Inferior parietal cortex (tissue), 1 donor: ENCODE measurements around the gene KLK3.

Source experiments
- DNase-seq: peaks from one replicate; pipeline ENCODE4 v3.0.0-alpha.2; 2016; ENCODE audit errors: extremely low spot score

The KLK3 gene

DNA sequence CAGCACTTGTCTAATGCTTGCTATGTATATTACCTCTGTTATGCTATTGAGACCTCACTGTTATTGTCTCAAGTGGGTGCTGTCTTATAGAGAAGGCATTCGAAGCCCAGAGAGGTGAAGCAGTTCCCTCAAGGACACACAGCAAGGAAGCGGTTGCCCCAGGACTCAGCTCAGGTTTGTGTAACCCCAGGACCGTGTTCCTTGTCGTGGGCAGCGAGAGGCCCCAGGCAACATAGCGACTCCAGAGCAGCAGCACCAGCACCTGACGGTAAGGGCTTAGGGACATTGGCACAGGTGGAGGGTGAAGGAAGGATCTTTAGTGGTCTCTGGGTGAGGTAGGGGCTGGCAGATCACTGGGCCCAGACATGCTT lies 23.7 kb upstream of the KLK3 start:
- DNase-seq, result no peak

- DNase-seq, result no peak
These were observed 22.0 kb upstream of the KLK3 start for GRCh38 chr19:50832666-50833065.

- no peak for DNase-seq
These were observed 21.5 kb upstream of the KLK3 start, which contains the start of gene KLK15 for GRCh38 chr19:50833117-50833801. TSS of gene KLK15 (minus strand) at chr19:50833574. CDS start at chr19:50831492, 2,082 bp downstream.

GRCh38 chr19:50833802-50834167 lies 20.9 kb upstream of the KLK3 start:
- DNase-seq, result no peak

- peak; percentile 1 for DNase-seq
These were observed 19.5 kb upstream of the KLK3 start for GRCh38 chr19:50835103-50835784.

GRCh38 chr19:50835785-50836542 lies 18.8 kb upstream of the KLK3 start:
- peak; percentile 39 for DNase-seq

DNA sequence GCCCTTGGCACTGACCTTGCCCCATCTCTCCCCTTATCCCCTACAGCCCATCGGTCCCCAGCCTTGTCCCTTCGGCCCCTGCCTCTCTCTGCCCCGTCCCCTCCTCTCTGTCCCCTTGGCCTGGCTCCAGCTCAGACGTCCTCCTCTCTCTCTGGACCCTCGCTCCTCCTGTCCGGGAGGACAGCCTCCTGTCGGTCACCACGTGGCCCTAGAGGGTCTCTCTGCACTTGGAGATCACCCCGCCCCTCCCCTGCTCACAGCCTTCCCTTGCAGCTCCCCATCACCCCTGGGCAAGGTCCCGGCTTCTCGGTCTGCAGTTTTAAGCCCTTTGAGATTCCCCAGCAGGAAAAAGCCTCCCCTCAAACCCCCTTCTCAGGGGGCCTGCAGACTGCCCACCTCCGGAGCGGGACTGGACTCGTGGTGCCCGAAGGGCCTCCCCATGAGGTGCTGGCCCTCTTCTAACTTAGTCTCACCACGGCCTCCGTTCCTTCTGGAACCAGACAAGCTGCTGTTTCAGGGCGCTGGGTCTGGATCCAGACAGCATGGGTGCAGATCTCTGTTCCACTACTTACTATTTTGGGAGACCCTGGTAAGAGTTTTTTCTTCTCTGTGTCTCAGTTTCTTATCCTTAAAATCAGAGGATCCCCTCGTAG lies 18.0 kb upstream of the KLK3 start:
- no peak for DNase-seq

- DNase-seq, result no peak
These were observed 17.4 kb upstream of the KLK3 start for GRCh38 chr19:50837300-50837699.

DNA sequence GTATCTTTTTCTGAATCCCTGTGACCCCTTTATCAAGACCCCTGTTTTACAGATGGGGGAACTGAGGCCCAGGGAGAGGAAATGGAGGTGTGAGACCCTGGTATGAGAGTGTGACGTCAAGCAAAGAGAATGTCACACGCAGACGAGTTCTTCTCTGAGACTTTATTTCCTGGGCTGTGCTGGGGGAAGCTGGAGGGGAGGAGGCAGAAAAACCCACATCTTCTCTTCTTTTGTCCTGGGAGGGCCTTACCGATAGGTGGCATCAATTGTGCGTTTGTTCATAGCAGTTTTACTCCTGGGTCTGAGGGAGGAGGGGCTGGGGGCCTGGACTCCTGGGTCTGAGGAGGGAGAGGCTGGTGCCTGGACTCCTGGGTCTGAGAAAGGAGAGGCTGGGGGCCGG lies 16.5 kb upstream of the KLK3 start:
- DNase-seq, result no peak

DNA sequence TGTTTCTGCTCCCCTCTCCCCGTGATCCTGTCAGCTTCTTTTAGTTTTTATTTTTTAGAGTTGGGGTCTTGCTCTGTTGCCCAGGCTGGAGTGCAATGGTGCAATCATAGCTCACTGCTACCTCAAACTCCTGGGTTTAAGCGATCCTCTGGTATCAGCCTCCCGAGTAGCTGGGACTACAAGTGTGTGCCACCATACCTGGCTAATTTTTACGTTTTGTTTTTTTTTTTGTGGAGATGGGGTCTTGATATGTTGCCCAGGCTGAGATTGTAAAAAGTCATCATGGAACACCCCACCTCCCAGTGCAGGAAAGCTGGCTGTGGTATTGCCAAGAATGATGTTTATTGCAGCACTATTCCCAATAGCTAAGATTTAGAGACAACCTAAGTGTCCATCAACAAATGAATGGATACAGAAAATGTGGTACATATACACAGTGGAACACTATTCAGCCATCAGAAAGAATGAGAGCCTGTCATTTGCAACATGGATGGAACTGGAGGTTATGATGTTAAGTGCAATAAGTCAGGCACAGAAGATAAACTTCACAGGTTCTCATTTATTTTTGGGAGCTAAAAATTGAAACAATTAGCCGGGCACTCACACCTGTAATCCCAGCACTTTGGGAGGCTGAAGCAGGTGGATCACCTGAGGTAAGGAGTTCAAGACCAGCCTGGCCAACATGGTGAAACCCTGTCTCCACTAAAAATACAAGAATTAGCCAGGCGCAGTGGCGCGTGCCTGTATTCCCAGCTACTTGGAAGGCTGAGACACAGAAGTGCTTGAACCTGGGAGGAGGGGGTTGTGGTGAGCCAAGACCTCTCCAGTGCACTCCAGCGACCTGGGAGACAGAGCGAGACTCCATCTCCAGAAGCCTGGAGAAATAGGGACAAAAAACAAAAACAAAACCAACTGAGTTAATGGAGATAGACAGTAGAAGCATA lies 14.7 kb upstream of the KLK3 start:
- DNase-seq, result no peak

DNA sequence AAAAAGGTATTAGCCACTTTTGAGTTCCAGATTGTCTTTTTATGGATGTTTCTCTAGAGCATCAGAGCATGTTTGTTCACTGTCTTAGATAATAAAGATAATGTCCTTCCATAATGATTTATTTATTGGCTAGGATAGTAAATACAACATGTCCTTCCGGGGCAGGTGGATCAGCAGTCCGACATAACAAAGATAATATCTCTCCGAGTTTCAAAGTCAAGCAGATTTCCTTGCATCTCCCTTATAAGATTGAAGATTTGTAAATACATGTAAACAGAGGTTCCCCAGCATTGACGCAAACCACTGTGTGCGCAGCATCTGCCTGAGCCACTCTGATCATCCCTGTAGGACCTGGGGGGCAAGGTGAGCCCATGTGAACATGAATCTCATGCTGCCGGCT lies 12.6 kb upstream of the KLK3 start:
- no peak for DNase-seq

DNA sequence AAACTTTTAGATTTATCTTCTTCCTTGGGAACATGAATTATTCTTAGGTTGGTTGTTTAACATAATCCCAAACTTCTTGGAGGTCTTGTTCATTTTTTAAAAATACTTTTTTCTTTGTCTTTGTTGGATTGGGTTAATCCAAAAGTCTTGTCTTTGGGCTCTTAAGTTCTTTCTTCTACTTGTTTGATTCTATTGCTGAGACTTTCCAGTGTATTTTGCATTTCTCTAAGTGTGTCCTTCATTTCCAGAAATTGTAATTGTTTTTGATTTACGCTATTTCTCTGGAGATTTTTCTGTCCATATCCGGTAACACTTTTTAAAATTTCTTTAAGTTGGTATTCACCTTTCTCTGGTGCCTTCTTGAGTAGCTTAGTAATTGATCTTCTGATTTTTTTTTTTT lies 11.5 kb upstream of the KLK3 start:
- DNase-seq, result no peak

DNA sequence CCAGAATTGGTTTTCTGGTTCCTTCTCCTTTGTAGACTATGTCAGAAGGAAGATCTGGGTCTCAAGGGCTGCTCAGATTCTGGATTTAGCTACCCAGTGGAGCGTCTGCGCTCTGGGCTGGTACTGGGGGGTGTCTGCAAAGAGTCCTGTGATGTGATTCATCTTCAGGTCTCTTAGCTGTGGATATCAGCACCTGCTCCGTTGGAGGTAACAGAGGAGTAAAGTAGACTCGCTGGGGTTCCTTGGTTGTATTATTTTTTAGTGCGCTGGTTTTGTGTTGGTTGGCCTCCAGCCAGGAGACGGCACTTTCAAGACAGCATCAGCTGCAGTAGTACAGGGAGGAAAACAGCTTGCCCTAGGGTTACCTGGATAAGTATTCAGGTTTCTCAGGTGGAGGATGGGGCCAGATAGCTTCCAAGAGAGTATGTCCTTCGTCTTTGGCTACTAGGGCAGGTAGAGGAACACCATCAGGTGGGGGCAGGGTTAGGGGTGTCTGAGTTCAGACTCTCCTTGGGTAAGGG lies 11.0 kb upstream of the KLK3 start:
- DNase-seq, result no peak

- no peak for DNase-seq
These were observed 10.3 kb upstream of the KLK3 start for GRCh38 chr19:50844296-50844935.

- no peak for DNase-seq
These were observed 4.0 kb upstream of the KLK3 start for GRCh38 chr19:50850738-50851137.

GRCh38 chr19:50851620-50852019 lies 3.1 kb upstream of the KLK3 start:
- no peak for DNase-seq

- no peak for DNase-seq
These were observed 2.7 kb downstream of the KLK3 start for GRCh38 chr19:50857366-50857765.

- no peak for DNase-seq
These were observed 4.2 kb downstream of the KLK3 start for GRCh38 chr19:50858886-50859285.

DNA sequence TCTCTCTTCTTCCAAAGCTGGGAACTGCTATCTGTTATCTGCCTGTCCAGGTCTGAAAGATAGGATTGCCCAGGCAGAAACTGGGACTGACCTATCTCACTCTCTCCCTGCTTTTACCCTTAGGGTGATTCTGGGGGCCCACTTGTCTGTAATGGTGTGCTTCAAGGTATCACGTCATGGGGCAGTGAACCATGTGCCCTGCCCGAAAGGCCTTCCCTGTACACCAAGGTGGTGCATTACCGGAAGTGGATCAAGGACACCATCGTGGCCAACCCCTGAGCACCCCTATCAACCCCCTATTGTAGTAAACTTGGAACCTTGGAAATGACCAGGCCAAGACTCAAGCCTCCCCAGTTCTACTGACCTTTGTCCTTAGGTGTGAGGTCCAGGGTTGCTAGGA lies 5.1 kb downstream of the KLK3 start:
- no peak for DNase-seq

GRCh38 chr19:50861010-50861409 lies 6.3 kb downstream of the KLK3 start:
- DNase-seq, result no peak
